NCI-H2107 treated with DMSO at 0.1 percent for 48 hours (cell line): ENCODE measurements around the gene ZNF618.
"Not testable (repeated sequence)": the region's sequence is repeated elsewhere in the genome, so short reads cannot be mapped to it uniquely, and the experiment has no call there.

Experiments used
- DNase-seq: peaks from one replicate; lab custom pipeline; 2025; ENCODE audit not compliant: unreplicated experiment; lab: John Stamatoyannopoulos, UW

The ZNF618 gene

DNA sequence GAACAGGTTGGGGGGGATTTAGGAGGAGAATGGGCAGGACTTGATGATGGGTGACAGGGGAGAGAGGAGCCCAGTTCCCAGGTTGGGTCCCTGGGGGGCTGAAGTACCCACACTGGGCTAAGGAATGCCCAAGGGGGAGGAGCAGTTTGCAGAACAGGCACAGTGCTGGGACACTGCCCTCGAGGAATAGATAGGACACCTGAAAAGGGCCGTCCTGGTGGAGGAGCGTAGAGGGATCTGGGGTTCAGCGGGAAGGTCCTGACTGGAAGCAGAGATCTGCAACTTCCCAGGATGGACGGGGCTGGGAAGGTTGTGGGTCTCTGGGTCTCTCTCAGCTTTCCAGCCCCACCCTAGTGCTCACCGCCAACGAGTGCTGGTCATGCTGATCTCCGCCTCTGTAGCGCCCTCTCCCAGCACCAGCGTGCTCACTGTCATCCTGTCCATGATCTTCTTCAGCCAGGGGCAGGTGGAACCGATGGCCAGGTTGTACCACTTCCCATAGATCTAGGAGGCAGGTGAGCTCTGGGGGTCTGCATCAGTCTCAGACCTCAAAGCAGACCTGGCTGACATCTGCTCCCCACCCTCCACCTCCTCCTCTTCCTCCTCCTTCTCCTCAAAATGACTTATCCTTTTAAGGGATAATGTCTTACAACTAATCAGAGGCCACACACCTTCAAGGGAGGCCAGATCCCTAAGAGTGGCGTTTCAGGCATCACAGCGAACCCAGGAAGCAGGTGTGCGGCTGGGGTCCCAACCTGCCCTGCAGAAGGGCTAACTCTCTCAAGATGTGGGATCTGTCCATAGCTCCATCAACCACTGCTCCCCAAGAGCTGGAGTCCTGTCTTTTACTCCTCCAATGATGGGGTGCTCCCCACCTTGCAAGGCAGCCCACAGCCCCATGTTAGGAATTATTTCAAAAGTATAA is 200.4 kb downstream of the ZNF618 start:
- no peak for DNase-seq

DNA sequence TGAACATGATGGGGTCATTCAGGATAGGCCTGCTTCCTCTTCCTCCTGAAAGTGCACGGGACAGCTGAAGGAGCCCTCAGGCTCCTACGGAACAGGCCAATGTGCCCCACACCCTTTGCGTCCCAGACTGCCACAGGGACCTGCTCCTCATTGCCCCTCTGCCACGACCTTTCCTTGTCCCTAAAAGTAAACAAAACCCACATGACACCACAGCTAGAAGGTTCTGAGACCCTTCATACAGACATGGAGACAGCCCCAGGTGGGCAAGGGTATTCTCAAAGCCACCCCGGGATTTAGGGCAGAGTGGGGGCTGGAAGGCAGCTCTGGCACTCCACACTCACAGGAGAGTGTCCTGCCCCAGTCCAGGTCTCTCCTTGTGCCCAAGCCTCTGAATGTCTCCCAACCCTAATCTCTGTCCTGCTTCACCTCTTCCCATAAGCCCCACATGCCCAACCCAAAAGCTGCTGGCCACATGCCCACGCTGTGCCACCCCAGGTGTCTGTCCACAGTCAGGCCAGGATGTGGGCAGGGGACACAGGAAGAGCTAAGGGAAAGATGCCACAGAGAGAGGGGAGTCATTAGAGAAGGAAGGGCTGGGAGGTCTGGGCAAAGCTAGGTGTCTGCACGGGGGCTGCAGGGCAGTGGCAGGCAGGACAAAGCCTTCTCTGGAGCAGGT is 201.2 kb downstream of the ZNF618 start:
- no peak for DNase-seq

GRCh38 chr9:114078021-114078780 is 202.1 kb downstream of the ZNF618 start, which contains the start of gene AMBP:
AMBP (minus strand) TSS chr9:114078300; CDS start chr9:114078209, 91 bp downstream.
- DNase-seq: no peak

DNA sequence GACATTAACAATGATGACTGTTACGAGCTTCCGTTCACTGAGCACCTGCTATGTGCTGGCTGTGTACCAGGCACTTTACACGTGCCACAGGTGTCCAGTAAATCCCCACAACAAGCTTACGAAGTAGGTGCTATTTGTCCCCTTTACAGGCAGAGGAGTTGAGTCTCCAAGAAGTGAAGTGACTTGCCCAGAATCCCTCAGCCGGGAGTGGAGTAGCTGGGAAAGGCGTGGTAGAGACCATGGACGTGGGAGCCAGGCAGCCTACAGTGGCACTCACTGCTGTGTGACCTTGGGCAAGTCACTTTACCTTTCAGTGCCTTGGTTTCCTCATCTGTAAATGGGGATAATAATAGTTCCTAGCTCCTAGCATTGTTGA is 202.7 kb downstream of the ZNF618 start:
- no peak for DNase-seq

GRCh38 chr9:114080195-114080772 is 204.2 kb downstream of the ZNF618 start:
- DNase-seq: no peak

GRCh38 chr9:114080773-114081440 is 204.8 kb downstream of the ZNF618 start:
- DNase-seq: no peak

- DNase-seq: no peak
Observed at GRCh38 chr9:114081441-114082016, 205.4 kb downstream of the ZNF618 start.

DNA sequence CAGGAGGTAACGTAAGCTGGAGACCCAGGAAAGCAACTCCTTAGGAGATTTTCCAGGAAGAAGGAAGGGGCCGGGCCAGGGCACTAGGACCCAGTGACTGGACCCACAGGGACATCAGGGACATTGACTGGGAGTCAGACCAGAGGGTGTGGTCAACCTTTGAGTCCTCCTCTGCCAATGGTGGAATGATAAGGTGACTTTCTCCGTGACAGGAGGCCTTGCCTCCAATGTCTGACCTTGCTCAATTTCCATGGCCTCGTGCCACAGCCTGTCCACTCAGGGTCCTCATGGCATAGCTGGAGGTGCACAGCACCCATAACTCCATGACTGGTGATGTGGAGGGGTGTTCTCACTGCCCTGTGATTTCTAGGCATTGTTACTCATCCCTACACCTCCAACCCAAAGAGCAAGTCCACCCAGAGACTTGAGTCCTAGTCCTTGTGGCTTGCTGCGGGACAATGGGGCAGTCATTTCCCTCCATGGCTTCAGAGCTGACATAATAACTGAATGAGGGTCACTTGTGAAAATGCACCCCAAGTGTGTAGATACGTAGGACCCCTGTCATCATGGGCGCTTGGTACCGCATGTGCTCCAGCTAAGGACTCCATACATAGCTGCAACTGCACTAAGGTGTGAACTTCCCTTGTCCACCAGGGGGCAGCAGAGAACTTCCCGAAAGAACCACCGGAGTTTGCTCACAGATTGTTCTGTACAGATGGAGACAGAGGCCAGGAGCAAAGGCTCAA is 206.1 kb downstream of the ZNF618 start:
- DNase-seq: peak; percentile 21

- not testable (repeated sequence) for DNase-seq
Observed at GRCh38 chr9:114082763-114083412, 206.8 kb downstream of the ZNF618 start.

DNA sequence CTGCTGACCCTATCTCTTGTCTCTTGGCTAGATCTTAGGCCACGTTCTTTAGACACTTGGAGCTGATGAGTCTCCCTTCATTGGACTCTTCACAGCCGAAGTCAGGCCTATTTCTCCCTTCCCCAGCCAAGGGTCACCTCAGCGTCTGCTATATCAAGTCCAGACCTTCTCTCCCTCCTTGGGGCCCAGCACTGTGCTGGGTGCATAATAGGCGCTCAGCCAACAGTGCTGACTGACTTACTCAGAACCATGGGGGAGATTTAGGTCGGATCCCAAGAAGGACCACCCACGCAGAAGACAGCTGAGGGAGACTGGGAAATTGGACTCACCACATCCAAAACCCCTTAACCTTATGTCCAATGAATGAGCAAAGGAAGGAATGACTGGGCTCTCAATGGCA is 207.6 kb downstream of the ZNF618 start:
- no peak for DNase-seq

DNA sequence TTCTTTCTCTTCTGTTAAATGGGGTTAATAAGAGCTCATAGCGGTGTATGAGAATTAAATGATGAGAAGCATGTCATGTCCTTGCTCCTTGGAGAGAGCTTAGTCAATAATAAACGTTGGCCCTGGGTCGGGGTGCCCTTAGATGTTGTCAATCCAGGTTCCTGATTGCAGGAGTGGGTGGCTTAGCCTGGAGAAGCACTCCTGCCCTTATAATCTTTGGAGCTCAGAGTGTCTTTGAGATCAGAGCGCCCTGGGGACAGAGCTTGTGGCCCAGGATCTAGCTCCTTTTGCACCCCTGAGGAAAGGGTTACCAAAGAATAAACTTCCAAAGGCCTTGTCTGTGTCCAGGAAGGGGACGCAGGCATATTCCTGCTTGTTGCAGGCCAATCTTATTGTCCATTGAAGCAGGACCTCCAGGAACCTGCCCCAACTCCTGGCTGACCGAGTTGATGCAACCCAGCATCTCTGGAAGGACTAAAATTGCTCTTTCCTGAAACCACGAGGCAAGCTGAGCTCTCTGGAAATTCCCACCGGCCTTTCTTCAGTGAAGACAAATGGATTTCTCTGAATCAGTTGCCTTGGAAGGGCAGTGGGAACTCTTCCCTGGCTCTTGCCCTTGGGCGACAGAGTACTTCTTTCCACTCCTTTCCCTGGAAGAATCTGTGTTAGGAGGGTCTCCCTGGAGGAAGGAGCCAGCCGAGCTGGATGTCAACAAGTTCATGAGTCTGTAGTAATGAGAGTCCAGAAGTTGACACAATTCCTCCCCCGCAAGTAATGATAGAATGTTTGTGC is 208.4 kb downstream of the ZNF618 start:
- no peak for DNase-seq

- DNase-seq: no peak
Observed at GRCh38 chr9:114085387-114085789, 209.3 kb downstream of the ZNF618 start.

DNA sequence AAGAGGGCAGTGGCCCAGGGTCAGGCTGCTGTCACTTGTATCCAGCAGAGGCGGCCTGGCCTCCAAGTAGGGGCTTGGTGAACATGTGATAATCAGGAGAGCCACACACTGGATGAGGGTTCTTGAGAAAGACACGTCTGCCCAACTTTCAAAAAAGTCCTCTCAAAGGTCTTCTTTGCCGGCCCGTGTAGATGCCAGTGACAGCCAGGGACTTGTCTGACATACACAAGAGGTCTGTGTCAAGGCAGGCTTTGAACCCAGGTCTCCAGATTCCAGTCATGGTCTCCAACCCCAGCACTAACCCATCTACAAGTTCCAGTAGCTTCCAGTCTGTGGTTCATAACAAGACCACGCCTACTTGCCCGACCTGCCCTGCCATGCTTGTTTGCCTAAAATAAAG is 209.9 kb downstream of the ZNF618 start:
- no peak for DNase-seq

DNA sequence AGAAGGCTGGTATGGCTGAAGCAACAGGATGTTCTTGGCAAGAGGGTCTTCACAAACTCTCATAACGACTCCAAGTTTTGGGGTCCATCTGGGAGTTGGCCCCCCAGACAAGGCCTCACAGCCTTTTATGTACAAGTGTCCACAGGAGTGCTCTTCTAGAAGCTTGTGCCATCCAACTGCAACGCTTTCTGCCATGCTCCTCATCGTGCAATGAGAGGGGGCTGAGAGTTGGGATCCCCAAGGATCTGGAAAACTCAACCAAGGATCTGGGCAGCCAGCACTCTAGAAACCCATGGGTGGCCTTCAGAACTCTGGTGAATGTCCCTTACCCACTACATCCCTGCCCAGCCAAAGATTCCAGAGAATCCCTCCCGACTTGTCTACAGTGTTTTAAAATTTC is 210.5 kb downstream of the ZNF618 start:
- no peak for DNase-seq

GRCh38 chr9:114087721-114088120 is 211.6 kb downstream of the ZNF618 start:
- no peak for DNase-seq

DNA sequence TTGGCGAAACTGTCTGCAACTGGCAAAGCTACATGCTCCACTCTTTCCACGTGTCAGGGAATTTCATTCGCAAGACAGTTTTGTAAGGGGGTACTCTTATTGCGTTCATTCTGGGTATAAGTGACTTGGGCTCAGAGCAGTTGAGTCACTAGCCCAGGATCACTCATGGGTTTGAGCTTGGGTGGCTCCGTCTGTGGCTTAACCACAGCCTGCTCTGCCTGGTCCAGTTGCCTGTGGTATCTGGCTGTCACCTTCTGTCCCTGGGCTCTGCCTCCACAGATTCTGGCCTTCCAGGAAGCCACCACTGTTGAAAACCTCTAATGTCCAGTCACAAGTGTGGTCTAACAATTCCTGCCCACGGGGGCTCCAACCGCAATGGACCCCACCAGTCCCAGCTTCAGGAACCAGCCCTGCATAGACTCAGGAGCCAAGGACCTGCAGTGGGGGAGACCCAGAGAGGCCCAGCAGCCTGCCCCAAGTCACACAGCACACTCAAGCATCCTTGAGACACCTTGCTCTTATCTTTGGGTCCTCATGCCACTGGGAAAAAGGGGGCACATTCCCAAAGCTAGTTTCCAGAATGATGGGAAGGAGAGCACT is 212.6 kb downstream of the ZNF618 start:
- no peak for DNase-seq

DNA sequence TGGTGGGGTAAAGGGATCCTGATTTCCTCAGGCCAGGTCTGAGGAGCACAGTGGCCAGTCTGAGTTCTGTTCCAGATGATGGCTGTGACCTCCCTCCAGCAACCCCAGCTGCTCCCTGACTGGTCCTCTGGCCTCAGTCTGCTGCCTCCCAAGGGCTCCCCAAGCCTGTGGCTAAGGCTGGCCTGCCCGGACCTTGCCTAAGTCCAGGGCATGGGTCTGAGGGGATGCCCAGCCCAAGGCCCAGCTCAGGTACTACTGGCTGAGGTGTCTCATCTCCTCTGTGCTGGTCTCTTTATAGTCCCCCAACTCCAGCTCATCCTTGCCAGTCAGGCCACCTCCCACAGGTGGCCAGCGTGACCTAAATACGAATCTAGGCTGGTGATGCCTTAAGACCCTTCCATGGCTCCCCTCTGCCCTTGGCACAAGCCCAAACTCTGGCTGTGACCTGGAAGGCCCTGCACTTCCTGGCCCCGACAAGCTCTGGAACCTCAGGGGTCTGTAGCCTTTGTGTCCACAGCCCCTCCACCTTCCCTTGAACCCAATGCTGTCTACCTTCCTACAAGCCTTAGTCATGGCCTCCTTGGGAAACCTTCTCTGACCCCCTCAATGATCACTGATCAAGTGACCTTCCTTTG is 213.2 kb downstream of the ZNF618 start:
- DNase-seq: no peak
